Lung (tissue), 12 donors: ENCODE results near the gene SPATA21. TPM values are rescaled to one million over a fixed set of nuclear protein-coding genes. Genes with fewer than 3 reads are reported as not detected.

Experiments used
- ATAC-seq: fragments of 200-7000 bp; cut with Tn5 transposase; one replicate; pipeline ENCODE4 v1.9.1; 2020; ENCODE audit warnings: moderate number of reproducible peaks; ENCODE audit not compliant: insufficient read depth, low FRiP score
- DNase-seq, 3 donors: peaks; one replicate each; pipeline ENCODE4 v3.0.0-alpha.2; 2013 to 2017
- H3K27ac ChIP-seq, 2 donors: one replicate each; pipeline ENCODE4 v1.5.1; 2013; ENCODE audit warnings: mild to moderate bottlenecking in 2 of 2, moderate library complexity in 2 of 2, control low read depth in 1 of 2, inconsistent platforms in 1 of 2, low read depth in 1 of 2, low read length in 1 of 2
- H3K27me3 ChIP-seq, 3 donors: one replicate each; pipeline ENCODE4 v1.5.1; 2013; ENCODE audit warnings: low read length in 2 of 3; ENCODE audit not compliant: control insufficient read depth in 3 of 3, insufficient read depth in 3 of 3
- H3K36me3 ChIP-seq, 4 donors: one replicate each; pipeline ENCODE4 v1.5.1; 2013; ENCODE audit warnings: low read length in 4 of 4, mild to moderate bottlenecking in 1 of 4, moderate library complexity in 1 of 4; ENCODE audit not compliant: control insufficient read depth in 4 of 4, insufficient read depth in 4 of 4
- H3K4me1 ChIP-seq, 5 donors: one replicate each; pipeline ENCODE4 v1.5.1; 2013; ENCODE audit warnings: low read length in 5 of 5, mild to moderate bottlenecking in 2 of 5, moderate library complexity in 1 of 5; ENCODE audit not compliant: control insufficient read depth in 5 of 5, insufficient read depth in 5 of 5
- H3K4me3 ChIP-seq: one replicate; pipeline ENCODE4 v1.5.1; 2013; ENCODE audit warnings: mild to moderate bottlenecking, control low read depth, moderate library complexity
- H3K9ac ChIP-seq, 2 donors: one replicate each; pipeline ENCODE4 v1.5.1; 2013; ENCODE audit warnings: low read length in 2 of 2, control low read depth in 1 of 2; ENCODE audit not compliant: insufficient read depth in 1 of 2
- H3K9me3 ChIP-seq, 4 donors: one replicate each; pipeline ENCODE4 v1.5.1; 2013; ENCODE audit warnings: low read length in 3 of 4, mild to moderate bottlenecking in 1 of 4, moderate library complexity in 1 of 4; ENCODE audit not compliant: control insufficient read depth in 4 of 4, insufficient read depth in 3 of 4
- WGBS, 2 donors: extraction: QIAGEN DNeasy Blood & Tissue Kit; methylation state at CpG; one replicate each; pipeline ENCODE4 v1.1.7; 2013; 5-methylcytosine and 5-hydroxymethylcytosine counted together
- polyA plus RNA-seq, 2 donors: library from polyadenylated mRNA; stranded (reverse); fragments of 200-250 nt; gene quantifications; one replicate each; pipeline ENCODE4 v1.2.1, GENCODE V29; 2013
- total RNA-seq, 2 donors: library from RNA; depleted of rRNA in 1 of 2; stranded (reverse); fragments of >200 nt in 1 of 2; gene quantifications; one replicate each; pipeline ENCODE4 v1.2.1, GENCODE V29; 2014 to 2021
- TF ChIP-seq, protein P1 (sequence below): IDR thresholded peaks from 2 replicates; pipeline ENCODE4 v1.5.1; 2012; ENCODE audit warnings: mild to moderate bottlenecking; ENCODE audit errors: control extremely low read depth, extremely low read depth
- donor health status: control.
- donor health status: control.
- donor health status: Bipolar disorder and iron deficiency.
- donor health status: healthy.
- donor health status: DM: yes; HTN: yes; CAD: no.

The SPATA21 gene
- total and polyA plus RNA-seq, 4 donors, result 0.14 to 0.15 TPM; not detected in 2

DNA sequence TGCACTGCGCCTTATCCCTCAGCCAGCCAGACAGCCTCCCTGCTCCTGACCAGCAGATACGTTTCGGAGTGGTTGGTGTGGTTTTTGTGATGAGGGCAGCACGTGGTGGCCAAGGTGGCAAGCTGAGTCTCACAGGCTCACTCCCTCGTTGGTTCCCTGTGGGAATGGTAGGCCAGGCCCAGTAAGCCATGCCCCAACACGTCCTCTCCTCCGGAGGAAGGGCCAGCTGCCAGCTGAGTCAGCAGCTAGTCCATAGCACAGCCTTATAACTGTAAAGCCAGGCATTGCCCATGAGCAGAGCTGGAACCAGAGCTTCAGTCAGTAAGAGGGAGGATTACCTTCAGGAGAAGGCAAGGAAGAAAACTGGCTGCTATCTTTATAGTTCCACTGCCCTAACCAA lies 40.6 kb downstream of the SPATA21 start:
- ATAC-seq, result no peak
- Histone ChIP-seq H3K9ac (no peak overlapping the region), H3K27me3 (no peaks in the 10 kb centered on the region), H3K4me1 (peaks cover 0 to 25% (median 4%) of the 10 kb centered on the region in 5 donors), H3K4me3 (no peak overlapping the region), H3K9me3 (peaks cover 0 to 2% (median 0%) of the 10 kb centered on the region in 4 donors), H3K27ac (no peak overlapping the region), H3K36me3 (peaks cover 0 to 45% (median 12%) of the 10 kb centered on the region in 4 donors)
- peak in 2 of 3 donors; percentile 16 to 31 for DNase-seq
- TF ChIP-seq, protein P1, sequence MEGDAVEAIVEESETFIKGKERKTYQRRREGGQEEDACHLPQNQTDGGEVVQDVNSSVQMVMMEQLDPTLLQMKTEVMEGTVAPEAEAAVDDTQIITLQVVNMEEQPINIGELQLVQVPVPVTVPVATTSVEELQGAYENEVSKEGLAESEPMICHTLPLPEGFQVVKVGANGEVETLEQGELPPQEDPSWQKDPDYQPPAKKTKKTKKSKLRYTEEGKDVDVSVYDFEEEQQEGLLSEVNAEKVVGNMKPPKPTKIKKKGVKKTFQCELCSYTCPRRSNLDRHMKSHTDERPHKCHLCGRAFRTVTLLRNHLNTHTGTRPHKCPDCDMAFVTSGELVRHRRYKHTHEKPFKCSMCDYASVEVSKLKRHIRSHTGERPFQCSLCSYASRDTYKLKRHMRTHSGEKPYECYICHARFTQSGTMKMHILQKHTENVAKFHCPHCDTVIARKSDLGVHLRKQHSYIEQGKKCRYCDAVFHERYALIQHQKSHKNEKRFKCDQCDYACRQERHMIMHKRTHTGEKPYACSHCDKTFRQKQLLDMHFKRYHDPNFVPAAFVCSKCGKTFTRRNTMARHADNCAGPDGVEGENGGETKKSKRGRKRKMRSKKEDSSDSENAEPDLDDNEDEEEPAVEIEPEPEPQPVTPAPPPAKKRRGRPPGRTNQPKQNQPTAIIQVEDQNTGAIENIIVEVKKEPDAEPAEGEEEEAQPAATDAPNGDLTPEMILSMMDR, result no peak
- 73 to 79% methylated on average over 7 of the region's 7 CpGs for WGBS, 2 donors

DNA sequence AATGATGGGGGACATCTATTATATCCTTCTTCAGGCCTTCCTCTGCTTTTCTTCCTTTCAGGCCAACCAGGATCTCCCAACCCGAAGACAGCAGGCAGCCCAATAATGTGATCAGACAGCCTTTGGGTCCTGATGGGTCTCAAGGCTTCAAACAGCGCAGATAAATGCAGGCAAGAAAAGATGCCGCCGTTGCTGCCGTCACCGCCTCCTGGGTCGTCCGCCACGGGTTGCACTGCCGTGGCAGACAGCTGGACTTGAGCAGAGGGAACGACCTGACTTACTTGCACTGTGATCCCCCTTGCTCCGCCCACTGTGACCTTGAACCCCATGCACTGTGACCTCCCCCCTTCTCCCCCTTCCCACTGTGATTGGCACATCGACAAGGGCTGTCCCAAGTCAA lies 42.2 kb downstream of the SPATA21 start:
- 93 to 97% methylated on average over 13 of the region's 13 CpGs for WGBS, 2 donors
- Histone ChIP-seq H3K36me3 (peaks cover 0 to 47% (median 12%) of the 10 kb centered on the region in 4 donors), H3K27me3 (no peaks in the 10 kb centered on the region), H3K9ac (no peak overlapping the region), H3K27ac (no peak overlapping the region), H3K4me1 (peaks cover 0 to 35% (median 7%) of the 10 kb centered on the region in 5 donors), H3K4me3 (no peak overlapping the region), H3K9me3 (peaks cover 0 to 2% (median 0%) of the 10 kb centered on the region in 4 donors)
- no peak for DNase-seq
- no peak for ATAC-seq
- TF ChIP-seq, protein P1, result no peak

DNA sequence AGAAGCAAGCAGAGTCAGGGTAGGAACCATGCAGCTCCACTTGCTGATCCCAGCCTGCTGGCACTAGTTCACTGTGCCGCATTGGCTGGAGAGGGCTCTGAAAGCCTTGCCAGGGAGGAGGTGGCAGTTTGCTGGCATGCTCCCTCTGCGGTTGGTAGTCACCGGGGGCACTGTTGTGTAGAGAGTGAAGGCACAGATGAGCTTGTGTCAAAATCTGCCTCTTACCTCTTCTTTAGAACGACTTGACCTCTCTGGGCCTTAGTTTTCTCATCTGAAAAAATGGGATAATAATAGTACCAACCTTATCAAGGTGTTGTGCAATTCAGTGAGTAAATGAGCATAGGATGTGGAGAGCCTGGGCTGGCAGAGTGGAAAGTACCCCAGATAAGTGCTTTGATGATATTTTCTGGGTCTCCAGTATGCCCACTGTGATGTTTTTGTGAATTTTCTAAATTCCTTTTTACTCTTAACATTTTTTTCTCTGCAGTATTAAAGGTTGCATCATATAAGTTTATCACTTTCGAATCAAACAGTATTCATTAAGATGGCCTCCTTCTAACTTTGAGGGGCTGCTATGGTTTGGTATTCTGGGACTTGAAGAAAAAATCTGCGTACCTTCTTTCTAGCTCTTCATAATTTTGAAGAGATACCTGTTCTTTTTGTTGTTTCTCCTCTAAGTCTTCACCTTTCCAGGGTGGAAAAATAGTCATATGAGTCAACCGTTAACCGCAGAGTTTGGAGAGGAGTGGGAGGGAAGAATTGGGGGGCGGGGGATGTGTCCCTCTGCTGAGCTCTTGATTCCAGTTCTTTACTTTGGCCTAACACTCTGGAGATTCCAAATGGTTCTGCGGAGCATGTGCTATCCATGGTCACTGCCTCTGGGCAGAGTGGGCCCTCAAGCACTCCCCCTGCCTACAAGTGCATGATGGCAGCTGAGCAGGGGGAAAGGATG lies 43.4 kb downstream of the SPATA21 start:
- ATAC-seq (no peak), DNase-seq (no peak)
- WGBS, 2 donors, result 86 to 91% methylated on average over 10 of the region's 10 CpGs
- H3K4me3 ChIP-seq, result no peak overlapping the region
- H3K27ac ChIP-seq, result no peak overlapping the region
- no peak overlapping the region for H3K9ac ChIP-seq
- H3K36me3 ChIP-seq, result peaks cover 0 to 41% (median 12%) of the 10 kb centered on the region in 4 donors
- no peaks in the 10 kb centered on the region for H3K27me3 ChIP-seq
- H3K9me3 ChIP-seq, result peaks cover 0 to 2% (median 0%) of the 10 kb centered on the region in 4 donors
- H3K4me1 ChIP-seq, result peaks cover 0 to 35% (median 7%) of the 10 kb centered on the region in 5 donors
- TF ChIP-seq, protein P1, result no peak
